ENCODE results near the gene LRRC4C.

GRCh38 chr11:40291329-40291728, 1168.1 kb downstream of the LRRC4C start:
- TF ChIP-seq CTCF (IDR thresholded peaks at IDR 0.05; ENCODE audit: low read length), result no peak
- no peak for TF ChIP-seq EZH2 (IDR thresholded peaks at IDR 0.05; ENCODE audit: borderline replicate concordance, low read length)

Measured in OCI-LY1 (cell line).